H54 (cell line): ENCODE data around the gene NOP53.
A peak's percentile ranks its signal among the peaks of the same experiment; 100 is the strongest.
"Not testable (repeated sequence)": the region's sequence is repeated elsewhere in the genome, so short reads cannot be mapped to it uniquely, and the experiment has no call there.

ENCODE experiments used
- DNase-seq: peaks from one replicate; pipeline ENCODE4 v3.0.0; 2011; ENCODE audit warnings: low spot score, mixed read lengths; ENCODE audit not compliant: insufficient read length
- FAIRE-seq: peaks from 3 replicates; lab custom pipeline; 2011; peaks lifted over from hg19 to GRCh38; lab: Jason Lieb, UNC
- POLR2A ChIP-seq: IDR thresholded peaks from 2 replicates; pipeline ENCODE4 v1.6.1; 2011; ENCODE audit warnings: low read depth, mild to moderate bottlenecking, low read length

Gene NOP53

GRCh38 chr19:47781590-47782262 lies 36.4 kb downstream of the NOP53 start:
- TF ChIP-seq POLR2A, result no peak
- FAIRE-seq, result no peak
- no peak for DNase-seq

GRCh38 chr19:47786566-47786965 lies 41.2 kb downstream of the NOP53 start:
- no peak for TF ChIP-seq POLR2A
- no peak for FAIRE-seq
- no peak for DNase-seq

- DNase-seq, FAIRE-seq: not testable (repeated sequence)
These were observed 42.0 kb downstream of the NOP53 start for GRCh38 chr19:47787307-47787706.

DNA sequence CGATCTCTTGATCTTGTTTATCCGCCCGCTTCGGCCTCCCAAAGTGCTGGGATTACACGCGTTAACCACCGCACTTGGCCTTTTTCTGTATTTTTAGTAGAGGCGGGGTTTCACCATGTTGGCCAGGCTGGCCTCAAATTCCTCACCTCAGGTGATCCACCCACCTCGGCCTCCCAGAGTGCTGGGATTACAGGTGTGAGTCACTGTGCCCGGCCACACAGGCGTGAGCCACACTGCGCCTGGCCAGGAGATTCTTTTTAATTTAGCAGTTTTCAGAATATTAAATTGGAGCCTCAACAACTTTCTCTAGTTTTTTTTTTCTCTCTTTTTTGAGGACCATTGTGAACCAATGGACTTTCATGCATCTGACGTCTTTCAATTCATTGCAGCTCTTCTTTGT lies 44.5 kb downstream of the NOP53 start:
- not testable (repeated sequence) for FAIRE-seq, DNase-seq

DNA sequence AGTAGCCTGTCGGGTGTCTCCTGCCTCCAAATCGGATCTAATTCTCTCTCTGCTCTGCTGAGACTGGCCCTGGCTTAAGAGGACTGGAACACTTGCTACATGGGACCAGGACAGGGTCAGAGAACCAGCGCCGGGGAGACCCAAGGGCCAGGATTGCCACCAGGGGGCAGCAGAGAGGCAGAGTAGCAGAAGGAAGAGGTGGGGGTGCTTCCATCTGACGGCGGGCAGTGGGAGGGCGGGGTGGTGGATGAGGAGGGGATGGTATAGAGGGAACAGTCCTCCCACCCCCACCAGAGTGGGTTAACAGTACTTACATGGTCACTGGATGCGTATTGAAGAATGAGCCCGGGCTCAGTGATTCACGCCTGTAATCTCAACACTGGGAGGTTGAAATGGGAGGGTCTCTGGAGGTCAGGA lies 45.1 kb downstream of the NOP53 start:
- DNase-seq (peak; percentile 52), FAIRE-seq (no peak)
- no peak for TF ChIP-seq POLR2A

GRCh38 chr19:47792616-47793015 lies 47.3 kb downstream of the NOP53 start:
- FAIRE-seq (no peak), DNase-seq (no peak)
- TF ChIP-seq POLR2A, result no peak

GRCh38 chr19:47794526-47794925 lies 49.2 kb downstream of the NOP53 start:
- DNase-seq, result no peak
- FAIRE-seq, result no peak
- TF ChIP-seq POLR2A, result no peak

DNA sequence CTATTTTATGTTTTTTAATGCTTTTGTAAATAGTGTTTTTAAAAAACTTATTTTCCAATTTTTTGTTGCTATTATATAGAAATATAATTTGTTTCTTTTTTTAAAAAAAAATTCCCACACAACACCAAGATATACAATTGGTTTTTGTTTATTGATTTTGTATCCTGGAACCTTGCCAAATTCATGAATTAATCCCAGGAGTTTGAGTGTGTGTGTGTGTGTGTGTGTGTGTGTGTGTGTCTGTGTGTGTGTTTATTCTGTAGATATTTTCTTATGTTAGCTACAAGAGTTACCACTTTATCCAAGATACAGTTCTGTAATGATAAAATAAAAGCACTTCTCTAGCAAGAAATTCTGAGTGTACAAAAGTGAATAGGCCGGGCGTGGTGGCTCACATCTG lies 51.4 kb downstream of the NOP53 start:
- FAIRE-seq (no peak), DNase-seq (no peak)
- TF ChIP-seq POLR2A, result no peak

DNA sequence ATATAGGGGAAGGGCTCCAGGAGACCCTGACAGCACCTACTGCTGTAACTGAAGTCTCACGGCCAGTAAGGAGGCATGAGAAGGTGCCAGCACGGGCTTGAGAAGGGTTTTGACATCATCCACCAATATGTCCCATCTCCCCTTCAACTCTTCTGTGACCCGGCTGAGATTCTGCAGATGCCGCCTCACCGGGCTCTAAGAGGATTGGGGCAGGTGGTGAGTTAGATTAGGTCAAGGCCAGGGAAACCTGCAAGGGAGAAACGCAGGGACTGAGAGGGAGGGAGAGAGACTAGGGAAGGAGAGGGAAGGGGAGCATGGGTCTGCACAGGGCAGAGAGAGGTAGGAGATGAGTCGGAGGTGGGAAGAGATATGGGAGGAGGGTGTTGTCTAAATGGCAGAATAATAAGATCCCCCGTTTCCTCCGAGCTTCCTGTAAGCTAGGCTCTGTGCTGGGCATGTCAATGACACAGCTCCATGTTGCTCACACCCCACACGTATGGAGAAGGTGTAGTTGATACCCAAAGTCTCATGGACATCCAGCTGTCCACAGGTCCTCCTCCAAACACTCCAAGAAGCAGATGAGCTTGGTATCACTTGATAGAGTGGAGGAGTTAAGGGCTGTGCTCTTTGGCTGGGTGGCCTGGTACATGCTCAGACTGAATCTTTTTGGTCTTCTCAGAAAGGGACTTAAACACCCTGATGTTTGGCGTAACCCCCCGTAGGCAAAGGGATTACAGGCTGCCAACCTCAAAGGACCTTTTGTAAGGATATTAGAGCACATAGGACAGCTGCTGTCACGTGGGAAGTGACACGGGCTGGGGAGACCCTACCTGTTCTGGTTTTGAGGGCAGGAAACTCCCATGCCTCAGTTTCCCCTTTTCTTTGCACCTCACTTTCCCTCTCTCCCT lies 52.9 kb downstream of the NOP53 start:
- no peak for FAIRE-seq
- no peak for TF ChIP-seq POLR2A
- no peak for DNase-seq

DNA sequence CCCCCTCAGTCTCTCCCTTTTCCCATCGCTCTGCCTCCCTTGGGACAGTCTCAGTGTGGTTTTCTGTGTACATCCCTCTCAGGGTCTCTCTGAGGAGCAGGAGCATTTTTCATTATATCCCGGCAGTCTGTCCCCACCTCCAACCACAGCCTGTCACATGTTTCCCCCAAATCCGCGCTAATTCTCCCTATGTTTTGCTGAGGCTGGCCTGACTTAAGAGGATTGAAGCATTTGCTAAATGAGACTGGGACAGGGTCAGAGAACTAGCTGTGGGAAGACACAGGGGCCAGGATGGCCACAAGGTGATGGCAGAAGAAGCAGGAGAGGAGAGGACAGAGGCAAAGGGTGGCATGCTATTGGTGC lies 53.5 kb downstream of the NOP53 start:
- no peak for TF ChIP-seq POLR2A
- DNase-seq (no peak), FAIRE-seq (no peak)

- no peak for FAIRE-seq
- no peak for DNase-seq
- no peak for TF ChIP-seq POLR2A
These were observed 55.9 kb downstream of the NOP53 start for GRCh38 chr19:47801270-47801669.

DNA sequence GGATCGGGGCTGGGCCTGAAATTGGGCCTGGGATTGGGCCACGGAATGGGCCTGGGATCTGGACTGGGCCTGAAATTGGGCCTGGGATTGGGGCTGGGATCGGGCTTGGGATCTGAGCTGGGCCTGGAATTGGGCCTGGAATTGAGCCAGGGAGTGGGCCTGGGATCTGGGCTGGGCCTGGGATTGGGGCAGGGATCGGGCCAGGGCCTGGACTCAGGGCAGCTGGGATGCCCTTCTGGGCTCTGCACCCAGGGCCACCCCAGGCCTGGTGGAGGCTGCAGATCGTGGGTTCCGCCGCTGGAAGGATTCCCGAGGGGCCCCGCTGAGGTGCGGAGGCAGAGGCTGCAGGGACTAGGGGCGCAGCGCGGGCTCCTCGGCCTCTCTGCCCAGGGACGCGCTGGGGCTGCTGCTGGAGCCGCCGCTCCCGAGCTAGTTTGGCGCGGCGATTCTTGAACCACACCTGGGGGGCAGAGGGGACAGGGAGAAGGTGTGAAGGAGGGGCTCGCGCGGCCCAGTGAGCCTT lies 57.2 kb downstream of the NOP53 start:
- DNase-seq, result no peak
- FAIRE-seq, result no peak
- TF ChIP-seq POLR2A, result no peak

DNA sequence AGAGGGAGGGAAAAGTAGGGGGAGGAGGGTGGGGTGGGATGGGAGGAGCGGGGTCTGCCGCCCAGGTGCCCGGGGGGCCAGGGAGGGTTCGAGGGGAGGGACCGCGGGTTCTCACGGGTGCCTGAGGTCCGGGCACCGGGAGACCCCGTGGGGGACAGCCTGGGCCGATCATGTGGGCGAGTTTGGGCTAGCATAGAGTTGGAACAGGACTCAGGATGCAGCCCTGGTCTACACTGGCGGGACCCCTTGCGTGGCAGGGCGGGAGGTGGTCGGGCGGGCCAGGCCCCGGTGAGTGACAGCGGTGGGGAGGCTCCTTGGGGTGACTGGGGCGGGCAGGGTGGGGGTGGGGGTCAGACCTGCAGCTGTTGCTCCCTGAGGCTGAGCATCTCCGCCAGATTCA lies 57.8 kb downstream of the NOP53 start:
- FAIRE-seq, DNase-seq: not testable (repeated sequence)

GRCh38 chr19:47803671-47804070 lies 58.3 kb downstream of the NOP53 start:
- not testable (repeated sequence) for DNase-seq, FAIRE-seq

DNA sequence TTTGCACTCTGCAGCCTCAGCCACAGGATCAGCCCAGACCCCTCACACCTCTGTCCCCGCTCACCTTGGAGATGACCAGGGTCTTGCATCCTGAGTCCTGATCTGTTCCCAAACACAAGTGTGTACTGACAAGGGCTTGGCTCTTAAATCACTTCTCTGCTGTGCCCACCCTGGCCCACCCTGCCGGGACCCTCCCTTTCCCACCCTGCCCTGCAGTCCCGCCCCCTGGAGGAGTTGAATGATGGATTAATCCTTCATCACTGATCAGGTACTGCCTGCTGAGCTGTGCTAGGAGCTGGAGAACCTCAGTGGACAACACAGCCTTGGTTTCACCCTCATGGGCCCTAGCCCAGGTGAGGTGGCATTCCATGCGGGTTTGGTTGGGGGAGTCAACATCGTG lies 59.1 kb downstream of the NOP53 start, which contains the start of gene TPRX1:
TPRX1 (minus strand) TSS at position 101 of the 400 bp plus-strand sequence; CDS start at position 89, 12 bp downstream.
- not testable (repeated sequence) for DNase-seq, FAIRE-seq
